Upper lobe of right lung (tissue), 1 donor: ENCODE measurements around the gene KIAA2012. TPM values are rescaled to one million over a fixed set of nuclear protein-coding genes. Genes with fewer than 3 reads are reported as not detected.

Source experiments
- ATAC-seq: fragments of 200-7000 bp; cut with Tn5 transposase; one replicate; pipeline ENCODE4 v1.9.1; 2020; ENCODE audit warnings: mild to moderate bottlenecking, moderate library complexity
- DNase-seq: peaks from one replicate; pipeline ENCODE4 v3.0.0-alpha.2; 2020
- H3K27ac ChIP-seq: fragments of 200-600 bp; one replicate; pipeline ENCODE4 v1.8.0; 2022
- H3K27me3 ChIP-seq: fragments of 200-600 bp; one replicate; pipeline ENCODE4 v1.8.0; 2022; ENCODE audit warnings: mild to moderate bottlenecking
- H3K36me3 ChIP-seq: fragments of 200-600 bp; one replicate; pipeline ENCODE4 v1.8.0; 2022
- H3K4me1 ChIP-seq: fragments of 200-600 bp; one replicate; pipeline ENCODE4 v1.8.0; 2022
- H3K4me3 ChIP-seq: fragments of 200-600 bp; one replicate; pipeline ENCODE4 v1.8.0; 2022; ENCODE audit warnings: mild to moderate bottlenecking
- H3K9me3 ChIP-seq: fragments of 200-600 bp; one replicate; pipeline ENCODE4 v1.8.0; 2022
- CTCF ChIP-seq: fragments of 200-600 bp; IDR thresholded peaks from one replicate; pipeline ENCODE4 v1.8.0; 2022; ENCODE audit warnings: antibody characterized with exemption
- intact Hi-C: fragments of 100-400 bp; cut with DNase I; formaldehyde crosslinking; loops from one replicate; pipeline ENCODE4 v1.11.0; 2022
- total RNA-seq: library from RNA; stranded (reverse); fragmentation: NEBNext Ultra II Directional; extraction: Animal tissue kit (Norgen Biotek cat#: 25700); gene quantifications from one replicate; pipeline ENCODE4 v1.2.1, GENCODE V29; 2021
- donor health status: DM: no; HTN: yes; CAD: no; lungs with severe emphysema.

KIAA2012 gene
- total RNA-seq, 1 donor from 2014 or later, result not detected

GRCh38 chr2:202031246-202031951 lies 41.7 kb upstream of the KIAA2012 start:
- peaks cover 17% of the 10 kb centered on the region for H3K4me1 ChIP-seq
- intact Hi-C loops, result no loop called here
- no peak overlapping the region for H3K27ac ChIP-seq
- TF ChIP-seq CTCF, result no peak
- no peaks in the 10 kb centered on the region for H3K36me3 ChIP-seq
- no peak for ATAC-seq
- H3K9me3 ChIP-seq, result no peaks in the 10 kb centered on the region
- peaks cover 9% of the 10 kb centered on the region for H3K27me3 ChIP-seq
- no peak for DNase-seq
- H3K4me3 ChIP-seq, result peak overlapping the region; percentile 72

DNA sequence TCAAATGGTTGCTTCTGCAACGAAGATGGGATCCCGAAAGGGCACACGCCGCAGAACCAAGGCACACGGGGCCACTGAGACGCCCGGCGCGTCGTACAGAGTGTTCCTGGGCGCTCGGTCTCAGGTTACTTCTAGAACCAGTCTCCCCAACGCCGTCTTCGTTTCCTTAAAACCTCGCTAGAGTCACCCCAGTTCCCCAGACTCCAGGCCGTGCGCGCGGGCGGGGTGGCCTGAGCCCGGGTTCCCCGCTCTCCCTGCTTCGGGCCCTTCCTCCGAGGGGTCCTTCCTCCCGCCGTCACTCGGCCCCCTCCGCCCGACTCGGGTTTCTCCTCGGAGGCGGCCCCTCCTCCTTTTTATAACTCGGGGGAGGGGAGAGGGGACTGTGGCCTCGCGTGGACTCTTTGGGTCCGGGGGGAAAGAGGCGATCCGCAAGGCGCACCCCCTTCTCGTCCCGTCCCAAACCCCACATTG lies 40.2 kb upstream of the KIAA2012 start:
- no peak for TF ChIP-seq CTCF
- peak; percentile 85 for DNase-seq
- Histone ChIP-seq H3K27me3 (peaks cover 23% of the 10 kb centered on the region), H3K27ac (peak overlapping the region; percentile 92), H3K9me3 (no peaks in the 10 kb centered on the region), H3K4me3 (peak overlapping the region; percentile 72), H3K4me1 (peaks cover 17% of the 10 kb centered on the region), H3K36me3 (no peaks in the 10 kb centered on the region)
- peak; percentile 52 for ATAC-seq
- intact Hi-C loops, result no loop called here

DNA sequence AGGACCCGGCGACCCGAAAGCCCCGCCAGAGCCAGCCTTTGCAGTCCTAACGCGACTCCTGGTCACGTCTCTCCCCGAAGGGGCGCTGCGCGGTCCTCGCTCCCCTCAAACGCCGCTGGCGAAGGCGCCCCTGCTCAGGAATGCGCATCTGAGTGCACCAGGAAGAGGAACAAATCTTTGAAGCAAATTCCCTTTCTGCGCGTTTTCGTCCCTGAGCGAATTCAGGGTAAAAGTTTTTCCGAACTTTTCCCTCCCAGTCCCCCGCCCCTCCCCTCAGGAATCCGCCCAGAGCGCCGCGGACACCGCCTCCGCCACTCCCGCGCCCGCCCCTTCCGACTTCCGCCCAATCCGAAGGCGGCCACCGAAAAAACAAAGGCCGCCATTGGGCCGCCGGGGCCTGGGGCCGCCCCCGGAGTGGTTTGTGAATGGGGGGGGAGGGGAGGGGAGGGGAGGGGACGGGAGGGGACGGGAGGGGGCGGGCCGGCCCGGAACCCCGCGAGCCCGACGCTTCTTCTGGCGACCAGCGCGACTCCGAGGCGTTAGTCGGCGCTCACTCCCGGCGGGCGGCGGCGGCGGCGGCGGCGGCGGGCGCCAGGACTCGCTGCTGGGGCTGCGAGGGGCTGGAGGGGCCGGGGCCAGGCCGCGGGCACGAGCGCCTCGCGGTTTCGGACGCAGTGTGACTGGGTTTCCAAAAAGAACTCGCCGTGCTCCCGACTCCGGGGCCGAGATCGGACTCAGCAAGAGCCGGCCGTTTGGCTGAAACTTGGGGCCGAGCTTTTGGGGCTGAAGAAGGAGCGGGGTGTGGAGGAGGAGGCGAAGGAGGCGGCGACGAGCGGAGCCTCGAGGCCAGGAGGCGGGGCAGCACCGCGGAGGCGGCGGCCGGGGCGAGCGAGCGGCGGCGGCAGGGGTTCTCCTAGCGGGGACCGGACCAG lies 39.5 kb upstream of the KIAA2012 start, which contains the start of gene FZD7:
Gene FZD7 (plus strand): TSS at position 539 of the 932 bp plus-strand sequence. CDS start 793 bp downstream, outside the sequence.
- H3K36me3 ChIP-seq, result no peaks in the 10 kb centered on the region
- DNase-seq (peak; percentile 97), ATAC-seq (peak; percentile 93)
- H3K27ac ChIP-seq, result peak within 1 kb of the TSS; percentile 92
- no peak for TF ChIP-seq CTCF
- intact Hi-C loops, result no loop called here
- no peaks in the 10 kb centered on the region for H3K9me3 ChIP-seq
- H3K4me3 ChIP-seq, result peak within 1 kb of the TSS; percentile 72
- peaks cover 23% of the 10 kb centered on the region for H3K27me3 ChIP-seq
- peaks cover 21% of the 10 kb centered on the region for H3K4me1 ChIP-seq

DNA sequence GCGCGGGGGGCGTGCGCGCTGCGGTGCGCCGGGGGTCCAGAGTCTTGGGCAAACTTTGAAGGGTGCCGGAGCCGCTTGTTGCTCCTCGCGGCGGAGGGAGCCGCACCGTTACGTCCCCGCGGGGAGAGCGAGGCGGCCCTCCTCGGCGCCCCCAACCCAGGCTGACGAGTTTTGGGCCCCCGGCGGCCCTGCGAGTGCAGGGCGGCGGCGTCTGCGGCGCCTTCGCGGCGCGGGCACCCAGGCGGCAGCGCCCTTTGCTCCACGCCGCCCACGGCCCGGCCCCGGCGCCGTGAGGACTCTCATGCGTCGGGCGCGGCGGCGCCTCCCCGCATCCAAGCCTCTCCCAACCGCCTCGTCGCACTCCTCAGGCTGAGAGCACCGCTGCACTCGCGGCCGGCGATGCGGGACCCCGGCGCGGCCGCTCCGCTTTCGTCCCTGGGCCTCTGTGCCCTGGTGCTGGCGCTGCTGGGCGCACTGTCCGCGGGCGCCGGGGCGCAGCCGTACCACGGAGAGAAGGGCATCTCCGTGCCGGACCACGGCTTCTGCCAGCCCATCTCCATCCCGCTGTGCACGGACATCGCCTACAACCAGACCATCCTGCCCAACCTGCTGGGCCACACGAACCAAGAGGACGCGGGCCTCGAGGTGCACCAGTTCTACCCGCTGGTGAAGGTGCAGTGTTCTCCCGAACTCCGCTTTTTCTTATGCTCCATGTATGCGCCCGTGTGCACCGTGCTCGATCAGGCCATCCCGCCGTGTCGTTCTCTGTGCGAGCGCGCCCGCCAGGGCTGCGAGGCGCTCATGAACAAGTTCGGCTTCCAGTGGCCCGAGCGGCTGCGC lies 38.6 kb upstream of the KIAA2012 start:
- peak; percentile 29 for ATAC-seq
- Histone ChIP-seq H3K36me3 (no peaks in the 10 kb centered on the region), H3K4me3 (peak overlapping the region; percentile 72), H3K27ac (peak overlapping the region; percentile 92), H3K4me1 (peaks cover 30% of the 10 kb centered on the region), H3K27me3 (peaks cover 23% of the 10 kb centered on the region), H3K9me3 (no peaks in the 10 kb centered on the region)
- no peak for TF ChIP-seq CTCF
- intact Hi-C loops, result no loop called here
- DNase-seq, result peak; percentile 76
